Memory B cell (primary cell): Measurements from ENCODE around the gene CPSF7.

ENCODE experiments used
- ATAC-seq: fragments of 150-1000 bp; cut with Tn5 transposase; 2 replicates; pipeline ENCODE4 v1.10.0; 2021; ENCODE audit warnings: low read depth, mild to moderate bottlenecking, moderate library complexity
- DNase-seq, 2 donors: peaks; one replicate each; pipeline ENCODE4 v3.0.0; 2022; ENCODE audit warnings: low spot score in 2 of 2
- H3K27ac Mint-ChIP-seq: one replicate; pipeline ENCODE4 v1.8.0; 2022; ENCODE audit warnings: mild to moderate bottlenecking, moderate library complexity, mixed read lengths
- H3K27me3 Mint-ChIP-seq: one replicate; pipeline ENCODE4 v1.8.0; 2022; ENCODE audit warnings: mixed read lengths
- H3K36me3 Mint-ChIP-seq: one replicate; pipeline ENCODE4 v1.8.0; 2022; ENCODE audit warnings: mild to moderate bottlenecking, mixed read lengths
- H3K4me1 Mint-ChIP-seq: one replicate; pipeline ENCODE4 v1.8.0; 2022; ENCODE audit warnings: mixed read lengths
- H3K4me3 Mint-ChIP-seq: one replicate; pipeline ENCODE4 v1.8.0; 2022; ENCODE audit warnings: mild to moderate bottlenecking, moderate library complexity, mixed read lengths
- H3K9me3 Mint-ChIP-seq: one replicate; pipeline ENCODE4 v1.8.0; 2022; ENCODE audit warnings: mixed read lengths

The CPSF7 gene

DNA sequence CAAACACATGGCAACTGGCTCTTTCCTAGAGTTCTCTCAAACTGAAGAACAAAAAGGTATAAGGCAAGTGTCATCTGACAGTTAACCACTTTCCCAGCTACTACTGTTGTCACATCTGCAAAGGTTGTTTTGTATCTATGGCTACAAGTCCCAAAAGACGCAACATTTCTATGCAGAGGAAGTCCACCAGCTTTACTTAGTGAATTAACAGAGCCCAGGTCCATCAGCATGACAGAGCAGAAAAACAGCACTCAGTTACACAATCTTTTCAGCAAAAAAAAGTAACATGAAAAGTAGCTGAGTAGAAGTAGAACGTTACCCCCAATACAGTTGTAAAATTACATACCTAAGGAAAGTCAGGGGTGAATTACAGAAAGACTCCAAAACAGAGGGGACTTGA, 12.1 kb downstream of the CPSF7 start:
- Mint-ChIP-seq H3K27me3 (no peaks in the 10 kb centered on the region), H3K36me3 (peaks cover 36% of the 10 kb centered on the region), H3K4me1 (peaks cover 9% of the 10 kb centered on the region), H3K27ac (peak overlapping the region; percentile 57), H3K9me3 (no peaks in the 10 kb centered on the region), H3K4me3 (no peak overlapping the region)
- DNase-seq: no peak
- no peak for ATAC-seq

- peaks cover 36% of the 10 kb centered on the region for H3K36me3 Mint-ChIP-seq
- H3K4me3 Mint-ChIP-seq: no peak overlapping the region
- DNase-seq: no peak
- H3K27me3 Mint-ChIP-seq: no peaks in the 10 kb centered on the region
- peak overlapping the region; percentile 57 for H3K27ac Mint-ChIP-seq
- no peak for ATAC-seq
- H3K9me3 Mint-ChIP-seq: no peaks in the 10 kb centered on the region
- peaks cover 8% of the 10 kb centered on the region for H3K4me1 Mint-ChIP-seq
Measured at GRCh38 chr11:61416941-61417340, 12.8 kb downstream of the CPSF7 start.

GRCh38 chr11:61415381-61415780, 14.4 kb downstream of the CPSF7 start:
- H3K27me3 Mint-ChIP-seq: no peaks in the 10 kb centered on the region
- no peaks in the 10 kb centered on the region for H3K9me3 Mint-ChIP-seq
- peaks cover 42% of the 10 kb centered on the region for H3K36me3 Mint-ChIP-seq
- no peak overlapping the region for H3K4me3 Mint-ChIP-seq
- H3K27ac Mint-ChIP-seq: no peak overlapping the region
- DNase-seq (no peak), ATAC-seq (no peak)
- peaks cover 6% of the 10 kb centered on the region for H3K4me1 Mint-ChIP-seq

- no peak for DNase-seq
- Mint-ChIP-seq H3K27me3 (no peaks in the 10 kb centered on the region), H3K4me1 (peaks cover 6% of the 10 kb centered on the region), H3K27ac (no peak overlapping the region), H3K4me3 (no peak overlapping the region), H3K36me3 (peaks cover 38% of the 10 kb centered on the region), H3K9me3 (no peaks in the 10 kb centered on the region)
- no peak for ATAC-seq
Measured at GRCh38 chr11:61414547-61414946, 15.2 kb downstream of the CPSF7 start.

DNA sequence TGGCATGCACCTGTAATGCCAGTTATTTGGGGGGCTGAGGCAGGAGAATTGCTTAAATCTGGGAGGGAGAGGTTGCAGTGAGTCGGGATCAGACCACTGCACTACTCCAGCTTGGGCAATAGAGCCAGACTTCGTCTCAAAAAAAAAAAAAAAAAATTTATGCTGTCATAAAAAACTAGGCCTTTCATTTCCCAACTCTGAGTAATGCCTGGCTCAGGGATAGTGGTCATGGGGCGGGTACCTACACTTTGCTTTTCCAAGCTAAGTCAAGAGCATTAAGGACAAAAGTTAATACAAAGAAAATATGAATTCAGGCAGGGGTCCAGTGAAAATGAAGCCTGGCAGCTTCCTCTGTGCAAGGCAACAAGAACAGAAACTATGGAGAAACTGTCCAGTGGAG, 16.3 kb downstream of the CPSF7 start:
- Mint-ChIP-seq H3K9me3 (no peaks in the 10 kb centered on the region), H3K36me3 (peaks cover 31% of the 10 kb centered on the region), H3K27me3 (no peaks in the 10 kb centered on the region), H3K27ac (no peak overlapping the region), H3K4me3 (no peak overlapping the region), H3K4me1 (peaks cover 6% of the 10 kb centered on the region)
- ATAC-seq (no peak), DNase-seq (no peak)

DNA sequence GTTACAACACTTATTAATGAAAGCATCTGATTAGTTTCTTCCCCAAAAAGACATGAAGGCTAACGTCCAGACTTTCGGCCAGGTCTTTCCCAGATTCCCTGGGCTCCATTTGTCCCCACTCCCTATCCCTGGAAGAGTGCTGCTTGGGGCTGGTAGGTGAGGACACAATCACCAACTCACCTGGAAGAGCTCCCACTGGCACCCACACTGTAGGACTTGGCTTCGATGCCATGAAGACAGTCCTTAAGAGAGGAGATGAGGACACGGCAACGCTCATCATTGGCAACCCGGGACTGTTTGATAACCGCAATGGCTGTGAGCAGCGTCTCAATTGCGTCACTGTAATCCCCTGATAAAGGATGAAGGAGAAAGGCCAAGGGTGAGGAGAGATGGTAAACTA, 18.2 kb downstream of the CPSF7 start:
- H3K27ac Mint-ChIP-seq: peak overlapping the region; percentile 62

GRCh38 chr11:61406991-61407728, 22.6 kb downstream of the CPSF7 start:
- H3K4me1 Mint-ChIP-seq: no peaks in the 10 kb centered on the region
- H3K27me3 Mint-ChIP-seq: no peaks in the 10 kb centered on the region
- DNase-seq (no peak), ATAC-seq (no peak)
- H3K36me3 Mint-ChIP-seq: peaks cover 32% of the 10 kb centered on the region
- no peak overlapping the region for H3K4me3 Mint-ChIP-seq
- no peak overlapping the region for H3K27ac Mint-ChIP-seq
- no peaks in the 10 kb centered on the region for H3K9me3 Mint-ChIP-seq

More for the DNA sequence above, 18.2 kb downstream of the CPSF7 start:
- ATAC-seq (no peak), DNase-seq (no peak)
- Mint-ChIP-seq H3K4me1 (no peaks in the 10 kb centered on the region), H3K4me3 (no peak overlapping the region), H3K9me3 (no peaks in the 10 kb centered on the region), H3K36me3 (peaks cover 36% of the 10 kb centered on the region), H3K27me3 (no peaks in the 10 kb centered on the region)

GRCh38 chr11:61406067-61406466, 23.7 kb downstream of the CPSF7 start:
- peaks cover 24% of the 10 kb centered on the region for H3K36me3 Mint-ChIP-seq
- no peak overlapping the region for H3K4me3 Mint-ChIP-seq
- H3K9me3 Mint-ChIP-seq: no peaks in the 10 kb centered on the region
- DNase-seq (no peak), ATAC-seq (no peak)
- H3K27me3 Mint-ChIP-seq: no peaks in the 10 kb centered on the region
- no peaks in the 10 kb centered on the region for H3K4me1 Mint-ChIP-seq
- no peak overlapping the region for H3K27ac Mint-ChIP-seq

- H3K4me3 Mint-ChIP-seq: no peak overlapping the region
- H3K4me1 Mint-ChIP-seq: peaks cover 5% of the 10 kb centered on the region
- ATAC-seq: no peak
- H3K27ac Mint-ChIP-seq: peak overlapping the region; percentile 46
- no peaks in the 10 kb centered on the region for H3K27me3 Mint-ChIP-seq
- DNase-seq: no peak
- no peaks in the 10 kb centered on the region for H3K9me3 Mint-ChIP-seq
- H3K36me3 Mint-ChIP-seq: peaks cover 28% of the 10 kb centered on the region
Measured at GRCh38 chr11:61404641-61405040, 25.1 kb downstream of the CPSF7 start.

GRCh38 chr11:61404103-61404502, 25.7 kb downstream of the CPSF7 start:
- no peak overlapping the region for H3K27ac Mint-ChIP-seq
- H3K4me3 Mint-ChIP-seq: no peak overlapping the region

DNA sequence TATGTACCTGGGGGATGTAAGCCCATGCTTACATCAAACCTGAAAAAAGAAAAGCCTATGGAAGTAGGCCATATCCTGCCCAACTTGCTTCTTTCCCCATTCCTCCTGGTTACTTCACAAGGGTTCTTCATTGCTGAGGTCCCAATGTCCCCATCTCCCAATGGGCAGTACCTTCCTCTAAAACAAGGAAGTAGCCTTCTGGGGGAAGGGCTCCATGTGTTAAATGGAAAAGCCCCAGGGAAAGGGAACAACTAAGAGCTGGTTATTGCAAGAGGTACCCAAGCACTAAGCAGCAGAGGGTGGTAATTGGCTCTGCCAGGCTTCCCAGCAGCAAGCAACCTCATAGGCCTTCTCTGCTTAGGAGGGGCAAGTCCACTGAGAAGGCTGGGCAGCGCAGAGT, 26.1 kb downstream of the CPSF7 start:
- Mint-ChIP-seq H3K9me3 (no peaks in the 10 kb centered on the region), H3K27ac (no peak overlapping the region), H3K4me1 (peaks cover 5% of the 10 kb centered on the region), H3K4me3 (no peak overlapping the region), H3K36me3 (peaks cover 30% of the 10 kb centered on the region), H3K27me3 (no peaks in the 10 kb centered on the region)
- no peak for DNase-seq
- ATAC-seq: no peak

More at GRCh38 chr11:61404103-61404502, 25.7 kb downstream of the CPSF7 start:
- H3K36me3 Mint-ChIP-seq: peaks cover 28% of the 10 kb centered on the region
- no peak for DNase-seq
- ATAC-seq: no peak
- H3K4me1 Mint-ChIP-seq: peaks cover 5% of the 10 kb centered on the region
- H3K9me3 Mint-ChIP-seq: no peaks in the 10 kb centered on the region
- H3K27me3 Mint-ChIP-seq: no peaks in the 10 kb centered on the region

DNA sequence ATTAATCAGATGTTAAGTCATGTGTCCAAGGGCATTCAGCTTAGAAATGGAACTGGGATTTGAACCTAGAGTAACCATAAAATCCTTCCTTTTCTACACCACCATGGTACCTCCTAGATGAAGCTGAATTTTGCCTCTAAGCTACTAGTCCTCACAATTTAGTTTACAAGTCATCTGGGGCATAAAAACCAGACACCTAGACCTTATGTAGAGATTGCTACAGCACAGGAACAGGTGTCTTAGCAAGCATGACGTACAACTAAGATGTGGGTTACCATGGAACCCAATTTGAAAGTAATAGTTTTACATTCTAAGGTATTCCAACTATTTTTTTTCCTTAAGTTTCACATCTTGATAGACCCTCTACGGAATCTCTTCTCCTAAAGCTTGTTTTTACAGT, 28.2 kb downstream of the CPSF7 start:
- Mint-ChIP-seq H3K27ac (no peak overlapping the region), H3K4me3 (no peak overlapping the region), H3K36me3 (peaks cover 26% of the 10 kb centered on the region), H3K4me1 (peaks cover 5% of the 10 kb centered on the region), H3K9me3 (no peaks in the 10 kb centered on the region), H3K27me3 (no peaks in the 10 kb centered on the region)
- DNase-seq (no peak), ATAC-seq (no peak)

DNA sequence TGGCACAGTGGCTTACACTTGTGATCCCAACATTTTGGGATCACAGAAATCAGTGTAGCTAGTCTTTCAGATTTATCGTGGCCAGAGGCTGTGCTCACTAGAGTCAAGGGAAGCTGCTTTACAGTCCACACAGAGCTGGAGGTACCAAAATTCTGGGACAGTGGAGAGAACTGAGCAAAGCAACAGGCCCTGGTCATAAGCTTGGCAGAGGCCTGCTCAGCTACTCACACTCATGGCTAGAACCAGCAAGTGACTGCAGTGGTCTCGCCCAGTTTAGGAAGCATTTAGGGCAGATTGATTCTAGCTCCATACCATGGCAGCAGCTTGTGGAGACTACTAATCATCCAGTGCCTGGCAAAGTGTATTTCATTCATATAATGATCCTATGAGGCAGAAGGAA, 28.6 kb downstream of the CPSF7 start:
- no peak for DNase-seq
- H3K4me3 Mint-ChIP-seq: no peak overlapping the region
- H3K36me3 Mint-ChIP-seq: peaks cover 26% of the 10 kb centered on the region
- no peaks in the 10 kb centered on the region for H3K27me3 Mint-ChIP-seq
- no peaks in the 10 kb centered on the region for H3K9me3 Mint-ChIP-seq
- H3K27ac Mint-ChIP-seq: no peak overlapping the region
- ATAC-seq: no peak
- H3K4me1 Mint-ChIP-seq: peaks cover 5% of the 10 kb centered on the region

DNA sequence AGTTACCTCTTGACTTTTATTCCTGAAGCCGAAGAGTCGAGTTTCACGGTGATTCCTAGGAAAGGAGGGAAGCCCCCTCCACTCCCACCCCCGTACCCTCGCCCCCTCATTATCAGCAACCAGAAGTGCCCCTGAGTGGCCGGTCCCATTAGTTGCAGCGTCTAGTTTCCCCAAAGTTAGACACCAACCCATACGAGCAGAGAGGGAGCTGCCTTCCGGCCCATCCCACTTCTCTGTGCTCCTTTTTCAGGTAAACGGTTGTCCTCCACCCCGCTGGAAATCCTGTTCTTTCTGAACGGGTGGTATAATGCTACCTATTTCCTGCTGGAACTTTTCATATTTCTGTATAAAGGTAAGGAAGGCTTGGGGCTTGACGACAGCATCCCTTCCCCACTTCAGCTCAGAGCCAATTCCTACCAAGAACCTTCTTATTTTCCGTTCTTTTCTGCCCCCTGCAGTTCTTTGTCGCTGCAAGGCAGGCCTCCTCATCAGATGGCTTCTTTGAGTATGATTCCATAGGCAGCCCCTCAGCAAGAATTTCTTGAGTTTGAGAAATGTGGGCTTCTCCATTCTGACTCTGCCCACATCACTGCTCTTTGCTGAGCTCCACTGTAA, 36.7 kb downstream of the CPSF7 start:
- peak overlapping the region; percentile 96 for H3K27ac Mint-ChIP-seq
- H3K4me3 Mint-ChIP-seq: peak overlapping the region; percentile 98
- DNase-seq (peak in 1 of 2 donors; percentile 8), ATAC-seq (peak; percentile 51)
- no peaks in the 10 kb centered on the region for H3K9me3 Mint-ChIP-seq
- peaks cover 11% of the 10 kb centered on the region for H3K36me3 Mint-ChIP-seq
- H3K27me3 Mint-ChIP-seq: no peaks in the 10 kb centered on the region
- peaks cover 16% of the 10 kb centered on the region for H3K4me1 Mint-ChIP-seq

GRCh38 chr11:61390161-61390560, 39.6 kb downstream of the CPSF7 start:
- Mint-ChIP-seq H3K4me1 (peaks cover 22% of the 10 kb centered on the region), H3K4me3 (no peak overlapping the region), H3K36me3 (peaks cover 4% of the 10 kb centered on the region), H3K9me3 (no peaks in the 10 kb centered on the region), H3K27me3 (no peaks in the 10 kb centered on the region), H3K27ac (no peak overlapping the region)
- no peak for DNase-seq
- no peak for ATAC-seq
